GM12874 (cell line): ENCODE measurements around the gene TM4SF20.

Experiments
- CTCF ChIP-seq: IDR thresholded peaks from 2 replicates; pipeline ENCODE4 v1.5.1; 2011; ENCODE audit warnings: low read depth, mild to moderate bottlenecking, control low read depth, low read length, moderate library complexity; ENCODE audit not compliant: insufficient read depth

The TM4SF20 gene

GRCh38 chr2:227397562-227397961 is 18.5 kb upstream of the TM4SF20 start:
- TF ChIP-seq CTCF = no peak

GRCh38 chr2:227395556-227395955 is 16.4 kb upstream of the TM4SF20 start:
- no peak for TF ChIP-seq CTCF

- TF ChIP-seq CTCF = no peak
Observed at GRCh38 chr2:227394401-227394800, 15.3 kb upstream of the TM4SF20 start.

- TF ChIP-seq CTCF = no peak
Observed at GRCh38 chr2:227390468-227391256, 11.6 kb upstream of the TM4SF20 start.

GRCh38 chr2:227389661-227390060 is 10.6 kb upstream of the TM4SF20 start:
- TF ChIP-seq CTCF = no peak

- no peak for TF ChIP-seq CTCF
Observed at GRCh38 chr2:227389231-227389630, 10.1 kb upstream of the TM4SF20 start.

- TF ChIP-seq CTCF = no peak
Observed at GRCh38 chr2:227388537-227389011, 9.5 kb upstream of the TM4SF20 start.
